Smooth muscle cell (in vitro differentiated cells): ENCODE results near the gene VGLL4. TPM values are rescaled to one million over a fixed set of nuclear protein-coding genes. Genes with fewer than 3 reads are reported as not detected.
A peak's percentile ranks its signal among the peaks of the same experiment; 100 is the strongest.

Source experiments
- DNase-seq: peaks from one replicate; lab custom pipeline; 2025; ENCODE audit not compliant: unreplicated experiment; lab: John Stamatoyannopoulos, UW
- H2AFZ ChIP-seq: fragments of 200-600 bp; sonication (generic); 2 replicates; pipeline ENCODE4 v1.6.0; 2016; ENCODE audit warnings: antibody characterized with exemption, low read depth, mild to moderate bottlenecking
- H3F3A ChIP-seq: fragments of 200-600 bp; sonication (generic); 2 replicates; pipeline ENCODE4 v1.6.0; 2017; ENCODE audit warnings: antibody characterized with exemption, low read depth
- H3K27ac ChIP-seq: fragments of 200-600 bp; sonication (generic); 2 replicates; pipeline ENCODE4 v1.5.1; 2016; ENCODE audit warnings: low read depth, mild to moderate bottlenecking
- H3K27me3 ChIP-seq: fragments of 200-600 bp; sonication (generic); 2 replicates; pipeline ENCODE4 v1.6.1; 2016; ENCODE audit warnings: low read depth, mild to moderate bottlenecking
- H3K36me3 ChIP-seq: fragments of 200-600 bp; sonication (generic); 2 replicates; pipeline ENCODE4 v1.5.1; 2016; ENCODE audit warnings: low read depth
- H3K4me1 ChIP-seq: fragments of 200-600 bp; sonication (generic); 2 replicates; pipeline ENCODE4 v1.5.1; 2016; ENCODE audit warnings: low read depth
- H3K4me2 ChIP-seq: fragments of 200-600 bp; sonication (generic); 2 replicates; pipeline ENCODE4 v1.6.0; 2016; ENCODE audit warnings: mild to moderate bottlenecking
- H3K4me3 ChIP-seq: fragments of 200-600 bp; sonication (generic); 2 replicates; pipeline ENCODE4 v1.5.1; 2016; ENCODE audit warnings: mild to moderate bottlenecking
- H3K79me2 ChIP-seq: fragments of 200-600 bp; sonication (generic); 2 replicates; pipeline ENCODE4 v1.6.0; 2016; ENCODE audit warnings: low read depth, mild to moderate bottlenecking
- H3K9ac ChIP-seq: fragments of 200-600 bp; sonication (generic); 2 replicates; pipeline ENCODE4 v1.6.0; 2016; ENCODE audit warnings: low read depth
- H3K9me3 ChIP-seq: fragments of 200-600 bp; sonication (generic); replicated peaks from 2 replicates; pipeline ENCODE4 v1.5.1; 2016; ENCODE audit warnings: low read depth
- H4K20me1 ChIP-seq: fragments of 200-600 bp; sonication (generic); 2 replicates; pipeline ENCODE4 v1.6.0; 2016; ENCODE audit warnings: low read depth
- CTCF ChIP-seq: fragments of 200-600 bp; sonication (generic); IDR thresholded peaks from 2 replicates; pipeline ENCODE4 v1.5.1; 2017; ENCODE audit warnings: borderline replicate concordance, mild to moderate bottlenecking, antibody characterized with exemption; ENCODE audit not compliant: insufficient read depth, poor library complexity, severe bottlenecking
- WGBS: methylation state at CpG from one replicate; pipeline ENCODE4 v1.1.7; 2016; ENCODE audit warnings: low lambda C conversion rate; 5-methylcytosine and 5-hydroxymethylcytosine counted together
- polyA plus RNA-seq: library from polyadenylated mRNA; unstranded; fragments of >200 nt; fragmentation: Nextera tagmentation; extraction: Ambion mirVana; gene quantifications from 2 replicates; pipeline ENCODE4 v1.2.1, GENCODE V29; 2016
- total RNA-seq: library from RNA; depleted of rRNA; stranded (reverse); fragments of >200 nt; gene quantifications from 2 replicates; pipeline ENCODE4 v1.2.3, GENCODE V29; 2014

The VGLL4 gene
- total and polyA plus RNA-seq, 2 experiments from 2014 or later = 72.0 to 109 TPM

GRCh38 chr3:11602886-11603527 is 40.7 kb downstream of the VGLL4 start:
- Histone ChIP-seq H4K20me1 (peaks cover 11% of the 10 kb centered on the region), H3K9ac (peak overlapping the region; percentile 89)

GRCh38 chr3:11602239-11602840 is 41.4 kb downstream of the VGLL4 start:
- no peak for DNase-seq
- no peak overlapping the region for H2AFZ ChIP-seq
- H4K20me1 ChIP-seq = peaks cover 6% of the 10 kb centered on the region
- TF ChIP-seq CTCF = no peak
- no peaks in the 10 kb centered on the region for H3K36me3 ChIP-seq
- no peak overlapping the region for H3K4me3 ChIP-seq
- no peaks in the 10 kb centered on the region for H3K9me3 ChIP-seq
- 75% methylated on average over 11 of the region's 11 CpGs for WGBS
- H3K9ac ChIP-seq = peak overlapping the region; percentile 89
- peak overlapping the region; percentile 98 for H3K27ac ChIP-seq
- peaks cover 43% of the 10 kb centered on the region for H3F3A ChIP-seq
- H3K27me3 ChIP-seq = no peaks in the 10 kb centered on the region
- peak overlapping the region; percentile 67 for H3K4me2 ChIP-seq
- H3K4me1 ChIP-seq = peaks cover 52% of the 10 kb centered on the region
- peaks cover 78% of the 10 kb centered on the region for H3K79me2 ChIP-seq

More at GRCh38 chr3:11602886-11603527, 40.7 kb downstream of the VGLL4 start:
- Histone ChIP-seq H3K79me2 (peaks cover 78% of the 10 kb centered on the region), H3K36me3 (no peaks in the 10 kb centered on the region), H3F3A (peaks cover 45% of the 10 kb centered on the region), H3K4me2 (peak overlapping the region; percentile 67), H3K4me1 (peaks cover 58% of the 10 kb centered on the region), H3K27me3 (no peaks in the 10 kb centered on the region), H3K9me3 (no peaks in the 10 kb centered on the region), H3K27ac (peak overlapping the region; percentile 98), H2AFZ (no peak overlapping the region), H3K4me3 (no peak overlapping the region)
- no peak for TF ChIP-seq CTCF
- DNase-seq = no peak
- WGBS = 86% methylated on average over 5 of the region's 5 CpGs

- no peaks in the 10 kb centered on the region for H3K36me3 ChIP-seq
- peak overlapping the region; percentile 89 for H3K9ac ChIP-seq
- peak overlapping the region; percentile 98 for H3K27ac ChIP-seq
- H4K20me1 ChIP-seq = no peaks in the 10 kb centered on the region
- no peaks in the 10 kb centered on the region for H3K27me3 ChIP-seq
- H3K4me2 ChIP-seq = peak overlapping the region; percentile 67
- DNase-seq = no peak
- 51% methylated on average over 21 of the region's 21 CpGs for WGBS
- H3F3A ChIP-seq = peaks cover 41% of the 10 kb centered on the region
- H3K79me2 ChIP-seq = peaks cover 78% of the 10 kb centered on the region
- no peak overlapping the region for H2AFZ ChIP-seq
- no peaks in the 10 kb centered on the region for H3K9me3 ChIP-seq
- no peak for TF ChIP-seq CTCF
- no peak overlapping the region for H3K4me3 ChIP-seq
- H3K4me1 ChIP-seq = peaks cover 49% of the 10 kb centered on the region
Measured at GRCh38 chr3:11601446-11602238, 42.1 kb downstream of the VGLL4 start.
